NCI-H2227 (cell line): Measurements from ENCODE around the gene HUWE1.
"Not testable (repeated sequence)": the region's sequence is repeated elsewhere in the genome, so short reads cannot be mapped to it uniquely, and the experiment has no call there.

Experiments
- DNase-seq: peaks from one replicate; lab custom pipeline; 2025; ENCODE audit not compliant: unreplicated experiment; lab: John Stamatoyannopoulos, UW

Gene HUWE1

GRCh38 chrX:53686151-53686885 is at the start of gene HUWE1:
HUWE1 (minus strand) TSS chrX:53686719; CDS start chrX:53654107, 32,612 bp downstream.
- DNase-seq: peak; percentile 96

GRCh38 chrX:53732797-53733196 is 46.3 kb upstream of the HUWE1 start:
- DNase-seq: no peak

GRCh38 chrX:53729751-53730150 is 43.2 kb upstream of the HUWE1 start:
- DNase-seq: no peak

- no peak for DNase-seq
These were observed 42.0 kb upstream of the HUWE1 start for GRCh38 chrX:53728506-53728905.

GRCh38 chrX:53724872-53725271 is 38.4 kb upstream of the HUWE1 start:
- no peak for DNase-seq

- no peak for DNase-seq
These were observed 36.9 kb upstream of the HUWE1 start for GRCh38 chrX:53723381-53723780.

GRCh38 chrX:53721610-53722009 is 35.1 kb upstream of the HUWE1 start:
- DNase-seq: not testable (repeated sequence)

- DNase-seq: not testable (repeated sequence)
These were observed 33.1 kb upstream of the HUWE1 start for GRCh38 chrX:53719666-53720065.

GRCh38 chrX:53718073-53718472 is 31.6 kb upstream of the HUWE1 start:
- DNase-seq: no peak

GRCh38 chrX:53717205-53717604 is 30.7 kb upstream of the HUWE1 start:
- DNase-seq: no peak

- DNase-seq: no peak
These were observed 30.0 kb upstream of the HUWE1 start for GRCh38 chrX:53716328-53717088.

GRCh38 chrX:53715346-53715924 is 28.9 kb upstream of the HUWE1 start:
- no peak for DNase-seq

- no peak for DNase-seq
These were observed 28.2 kb upstream of the HUWE1 start for GRCh38 chrX:53714580-53715345.

GRCh38 chrX:53713987-53714579 is 27.6 kb upstream of the HUWE1 start:
- DNase-seq: no peak

GRCh38 chrX:53711436-53711835 is 24.9 kb upstream of the HUWE1 start:
- DNase-seq: no peak

GRCh38 chrX:53704854-53705253 is 18.3 kb upstream of the HUWE1 start:
- DNase-seq: no peak

GRCh38 chrX:53704294-53704693 is 17.8 kb upstream of the HUWE1 start:
- no peak for DNase-seq

- peak; percentile 85 for DNase-seq
These were observed 9.5 kb upstream of the HUWE1 start for GRCh38 chrX:53695946-53696549.

- no peak for DNase-seq
These were observed 8.1 kb upstream of the HUWE1 start for GRCh38 chrX:53694642-53695041.

- DNase-seq: no peak
These were observed 1.8 kb upstream of the HUWE1 start for GRCh38 chrX:53688300-53688699.
